ENCODE measurements around the gene PCNP. TPM values are rescaled to one million over a fixed set of nuclear protein-coding genes. Genes with fewer than 3 reads are reported as not detected.

The PCNP gene
- polyA plus RNA-seq, 3 donors = 49.4 to 148 (median 58.7) TPM

Other genes with a start within 250 kb of the PCNP start
- gene SENP7, start 61.0 kb upstream of the PCNP start, polyA plus RNA-seq = 1 to 10 TPM; 4.7 to 8.8 (median 6.0) TPM
- gene TRMT10C, start 12.3 kb upstream of the PCNP start, polyA plus RNA-seq = 10 to 100 TPM in 2 of 3 donors, 1 to 10 TPM in 1; 7.6 to 22.4 (median 13.8) TPM
- 1 to 10 TPM; 4.0 to 5.9 (median 4.5) TPM for gene ZBTB11, start 103.0 kb downstream of the PCNP start, polyA plus RNA-seq
- gene RPL24, start 112.5 kb downstream of the PCNP start, polyA plus RNA-seq = 1,000 to 10,000 TPM; 1,447 to 3,549 (median 1,506) TPM
- 1 to 10 TPM in 2 of 3 donors, under 1 TPM in 1; 0.72 to 1.8 (median 1.0) TPM for gene CEP97, start 150.4 kb downstream of the PCNP start, polyA plus RNA-seq
- gene NXPE3, start 205.0 kb downstream of the PCNP start, polyA plus RNA-seq = 1 to 10 TPM; 1.7 to 6.0 (median 4.8) TPM

Measured in adipose tissue (tissue), 3 donors.